ENCODE results near the gene LY6G6F. TPM values are rescaled to one million over a fixed set of nuclear protein-coding genes. Genes with fewer than 3 reads are reported as not detected.

Gene LY6G6F
- total and polyA plus RNA-seq, 2 donors (not counting 1 experiment from before 2014, with no cell fraction given), result not detected

GRCh38 chr6:31721351-31722020, 14.8 kb downstream of the LY6G6F start, which contains the start of gene LY6G6C:
Gene LY6G6C (minus strand): TSS chr6:31721746. CDS start chr6:31721679, 67 bp downstream.
- Mint-ChIP-seq H3K9me3 (ENCODE audit: insufficient read depth) (no peaks in the 10 kb centered on the region), H3K4me1 (peaks cover 28% of the 10 kb centered on the region), H3K27ac (no peak within 1 kb of the TSS), H3K4me3 (no peak within 1 kb of the TSS), H3K27me3 (no peaks in the 10 kb centered on the region)
- 86% methylated on average over 2 of the region's 4 CpGs for WGBS (ENCODE audit: insufficient coverage)
- no peak for ATAC-seq (ENCODE audit: low read depth)
- intact Hi-C loops (cut with micrococcal nuclease), result no loop called here
- H3K4me2 ChIP-seq (replicated peaks; ENCODE audit: low read depth, low read length, poor library complexity, severe bottlenecking), result no peak within 1 kb of the TSS
- no peaks in the 10 kb centered on the region for H3K9me3 ChIP-seq (ENCODE audit: control extremely low read depth in 1 of 3, control insufficient read depth in 2 of 3, insufficient read depth in 1 of 3, low read length in 2 of 3)
- H3K36me3 ChIP-seq (replicated peaks in 1 of 2; ENCODE audit: control extremely low read depth in 1 of 2, control insufficient read depth in 1 of 2, extremely low read depth in 1 of 2, insufficient read depth in 2 of 2, low read length in 1 of 2), result peaks cover 0 to 10% of the 10 kb centered on the region in 2 experiments
- POLR2A ChIA-PET, result no interaction called here
- no peak within 1 kb of the TSS for H3K27ac ChIP-seq (ENCODE audit: low read length in 2 of 2)
- no peaks in the 10 kb centered on the region for H3K27me3 ChIP-seq (replicated peaks in 1 of 4; ENCODE audit: control extremely low read depth in 1 of 4, control insufficient read depth in 3 of 4, insufficient read depth in 4 of 4, low read length in 3 of 4)
- no peak for DNase-seq
- no peak within 1 kb of the TSS for H3K4me3 ChIP-seq (ENCODE audit: control extremely low read depth in 1 of 5, extremely low read depth in 1 of 5, insufficient read depth in 1 of 5, low read depth in 2 of 5, low read length in 4 of 5)
- no peaks in the 10 kb centered on the region for H3K79me2 ChIP-seq (ENCODE audit: control insufficient read depth, insufficient read depth, low read length)
- no peaks in the 10 kb centered on the region for H4K20me1 ChIP-seq (ENCODE audit: control insufficient read depth, insufficient read depth, low read length, poor library complexity, severe bottlenecking)
- CTCF ChIA-PET, result no interaction called here
- H3K9ac ChIP-seq (ENCODE audit: low read length), result no peak within 1 kb of the TSS
- peaks cover 12 to 19% of the 10 kb centered on the region in 2 donors for H3K4me1 ChIP-seq (ENCODE audit: control insufficient read depth in 2 of 2, insufficient read depth in 2 of 2, low read length in 2 of 2)
- TF ChIP-seq CTCF (IDR thresholded peaks at IDR 0.05) (no peak), EZH2 (IDR thresholded peaks at IDR 0.05; ENCODE audit: borderline replicate concordance, insufficient read depth, low read depth, low read length, poor library complexity, severe bottlenecking) (no peak)
- no peak within 1 kb of the TSS for H2AFZ ChIP-seq (ENCODE audit: insufficient read depth, low read depth, low read length, poor library complexity, severe bottlenecking)

DNA sequence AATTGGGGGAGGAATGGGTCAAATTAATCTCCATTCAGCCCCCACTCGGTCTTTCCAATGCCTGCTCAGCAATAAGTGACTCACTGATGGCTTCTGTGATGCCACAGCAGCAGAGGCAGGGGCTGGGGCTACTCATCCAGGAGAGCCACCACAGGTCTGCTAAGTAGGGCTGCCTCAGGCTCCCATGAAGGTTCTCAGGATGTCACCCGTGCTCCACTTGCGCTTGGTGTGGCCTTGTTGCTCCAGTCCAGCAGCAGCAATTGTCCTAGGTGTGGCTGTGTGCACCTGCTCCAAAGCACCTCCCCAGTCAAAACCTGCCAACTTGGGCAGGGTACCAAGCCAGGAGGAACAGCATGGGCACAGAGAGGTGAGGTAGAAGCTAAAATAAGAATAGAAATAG, 15.5 kb downstream of the LY6G6F start:
- DNase-seq, result no peak
- POLR2A ChIA-PET, result no interaction called here
- Histone ChIP-seq H4K20me1 (ENCODE audit: control insufficient read depth, insufficient read depth, low read length, poor library complexity, severe bottlenecking) (no peaks in the 10 kb centered on the region), H3K4me1 (ENCODE audit: control insufficient read depth in 2 of 2, insufficient read depth in 2 of 2, low read length in 2 of 2) (peaks cover 19 to 26% of the 10 kb centered on the region in 2 donors), H3K9me3 (ENCODE audit: control extremely low read depth in 1 of 3, control insufficient read depth in 2 of 3, insufficient read depth in 1 of 3, low read length in 2 of 3) (no peaks in the 10 kb centered on the region), H2AFZ (ENCODE audit: insufficient read depth, low read depth, low read length, poor library complexity, severe bottlenecking) (no peak overlapping the region), H3K27me3 (replicated peaks in 1 of 4; ENCODE audit: control extremely low read depth in 1 of 4, control insufficient read depth in 3 of 4, insufficient read depth in 4 of 4, low read length in 3 of 4) (no peaks in the 10 kb centered on the region), H3K4me2 (replicated peaks; ENCODE audit: low read depth, low read length, poor library complexity, severe bottlenecking) (no peak overlapping the region), H3K4me3 (ENCODE audit: control extremely low read depth in 1 of 5, extremely low read depth in 1 of 5, insufficient read depth in 1 of 5, low read depth in 2 of 5, low read length in 4 of 5) (no peak overlapping the region), H3K27ac (ENCODE audit: low read length in 2 of 2) (no peak overlapping the region), H3K9ac (ENCODE audit: low read length) (no peak overlapping the region), H3K36me3 (replicated peaks in 1 of 2; ENCODE audit: control extremely low read depth in 1 of 2, control insufficient read depth in 1 of 2, extremely low read depth in 1 of 2, insufficient read depth in 2 of 2, low read length in 1 of 2) (peaks cover 0 to 17% of the 10 kb centered on the region in 2 experiments), H3K79me2 (ENCODE audit: control insufficient read depth, insufficient read depth, low read length) (peaks cover 5% of the 10 kb centered on the region)
- H3K27me3 Mint-ChIP-seq, result no peaks in the 10 kb centered on the region
- CTCF ChIA-PET, result no interaction called here
- TF ChIP-seq EZH2 (IDR thresholded peaks at IDR 0.05; ENCODE audit: borderline replicate concordance, insufficient read depth, low read depth, low read length, poor library complexity, severe bottlenecking) (no peak), CTCF (IDR thresholded peaks at IDR 0.05) (no peak)
- WGBS (ENCODE audit: insufficient coverage), result 100% methylated on average over 2 of the region's 3 CpGs
- intact Hi-C loops (cut with micrococcal nuclease), result no loop called here
- H3K4me1 Mint-ChIP-seq, result peaks cover 35% of the 10 kb centered on the region
- no peaks in the 10 kb centered on the region for H3K9me3 Mint-ChIP-seq (ENCODE audit: insufficient read depth)
- no peak overlapping the region for H3K4me3 Mint-ChIP-seq
- no peak for ATAC-seq (ENCODE audit: low read depth)
- H3K27ac Mint-ChIP-seq, result no peak overlapping the region
